ENCODE data around the gene RACK1.

Gene RACK1

GRCh38 chr5:181242031-181242451, 1.7 kb downstream of the RACK1 start:
- Histone ChIP-seq H3K4me1 (ENCODE audit: control insufficient read depth, insufficient read depth, low read length, poor library complexity, severe bottlenecking) (peaks cover 45% of the 10 kb centered on the region), H3K27me3 (replicated peaks; ENCODE audit: control insufficient read depth, insufficient read depth, low read length, poor library complexity, severe bottlenecking) (no peaks in the 10 kb centered on the region), H3K27ac (ENCODE audit: insufficient read depth, low read length, poor library complexity, severe bottlenecking) (peak overlapping the region; percentile 90), H3K36me3 (ENCODE audit: control insufficient read depth, insufficient read depth, low read length) (peaks cover 51% of the 10 kb centered on the region), H3K9me3 (ENCODE audit: control insufficient read depth, low read length) (no peaks in the 10 kb centered on the region), H3K4me3 (ENCODE audit: insufficient read depth, low read depth, low read length, poor library complexity, severe bottlenecking) (peak overlapping the region; percentile 86)
- DNase-seq, result no peak

GRCh38 chr5:181241393-181241975, 2.2 kb downstream of the RACK1 start:
- Histone ChIP-seq H3K27ac (ENCODE audit: insufficient read depth, low read length, poor library complexity, severe bottlenecking) (peak overlapping the region; percentile 90), H3K36me3 (ENCODE audit: control insufficient read depth, insufficient read depth, low read length) (peaks cover 56% of the 10 kb centered on the region), H3K4me1 (ENCODE audit: control insufficient read depth, insufficient read depth, low read length, poor library complexity, severe bottlenecking) (peaks cover 40% of the 10 kb centered on the region), H3K27me3 (replicated peaks; ENCODE audit: control insufficient read depth, insufficient read depth, low read length, poor library complexity, severe bottlenecking) (no peaks in the 10 kb centered on the region), H3K9me3 (ENCODE audit: control insufficient read depth, low read length) (no peaks in the 10 kb centered on the region), H3K4me3 (ENCODE audit: insufficient read depth, low read depth, low read length, poor library complexity, severe bottlenecking) (no peak overlapping the region)
- no peak for DNase-seq

- no peak overlapping the region for H3K27ac ChIP-seq (ENCODE audit: insufficient read depth, low read length, poor library complexity, severe bottlenecking)
- H3K4me3 ChIP-seq (ENCODE audit: insufficient read depth, low read depth, low read length, poor library complexity, severe bottlenecking), result no peak overlapping the region
- peaks cover 78% of the 10 kb centered on the region for H3K36me3 ChIP-seq (ENCODE audit: control insufficient read depth, insufficient read depth, low read length)
- no peaks in the 10 kb centered on the region for H3K9me3 ChIP-seq (ENCODE audit: control insufficient read depth, low read length)
- H3K4me1 ChIP-seq (ENCODE audit: control insufficient read depth, insufficient read depth, low read length, poor library complexity, severe bottlenecking), result peaks cover 23% of the 10 kb centered on the region
- no peaks in the 10 kb centered on the region for H3K27me3 ChIP-seq (replicated peaks; ENCODE audit: control insufficient read depth, insufficient read depth, low read length, poor library complexity, severe bottlenecking)
- no peak for DNase-seq
Observed at GRCh38 chr5:181239062-181239663, 4.5 kb downstream of the RACK1 start.

- H3K27me3 ChIP-seq (replicated peaks; ENCODE audit: control insufficient read depth, insufficient read depth, low read length, poor library complexity, severe bottlenecking), result no peaks in the 10 kb centered on the region
- no peaks in the 10 kb centered on the region for H3K9me3 ChIP-seq (ENCODE audit: control insufficient read depth, low read length)
- H3K36me3 ChIP-seq (ENCODE audit: control insufficient read depth, insufficient read depth, low read length), result peaks cover 82% of the 10 kb centered on the region
- H3K27ac ChIP-seq (ENCODE audit: insufficient read depth, low read length, poor library complexity, severe bottlenecking), result no peak overlapping the region
- DNase-seq, result no peak
- H3K4me3 ChIP-seq (ENCODE audit: insufficient read depth, low read depth, low read length, poor library complexity, severe bottlenecking), result no peak overlapping the region
- peaks cover 21% of the 10 kb centered on the region for H3K4me1 ChIP-seq (ENCODE audit: control insufficient read depth, insufficient read depth, low read length, poor library complexity, severe bottlenecking)
Observed at GRCh38 chr5:181237729-181238385, 5.8 kb downstream of the RACK1 start.

- peaks cover 13% of the 10 kb centered on the region for H3K4me1 ChIP-seq (ENCODE audit: control insufficient read depth, insufficient read depth, low read length, poor library complexity, severe bottlenecking)
- no peaks in the 10 kb centered on the region for H3K27me3 ChIP-seq (replicated peaks; ENCODE audit: control insufficient read depth, insufficient read depth, low read length, poor library complexity, severe bottlenecking)
- no peak overlapping the region for H3K27ac ChIP-seq (ENCODE audit: insufficient read depth, low read length, poor library complexity, severe bottlenecking)
- no peak for DNase-seq
- no peaks in the 10 kb centered on the region for H3K9me3 ChIP-seq (ENCODE audit: control insufficient read depth, low read length)
- H3K4me3 ChIP-seq (ENCODE audit: insufficient read depth, low read depth, low read length, poor library complexity, severe bottlenecking), result no peak overlapping the region
- H3K36me3 ChIP-seq (ENCODE audit: control insufficient read depth, insufficient read depth, low read length), result peaks cover 83% of the 10 kb centered on the region
Observed at GRCh38 chr5:181236954-181237641, 6.6 kb downstream of the RACK1 start.

GRCh38 chr5:181236471-181236870, 7.2 kb downstream of the RACK1 start:
- Histone ChIP-seq H3K4me1 (ENCODE audit: control insufficient read depth, insufficient read depth, low read length, poor library complexity, severe bottlenecking) (peaks cover 7% of the 10 kb centered on the region), H3K9me3 (ENCODE audit: control insufficient read depth, low read length) (no peaks in the 10 kb centered on the region), H3K27me3 (replicated peaks; ENCODE audit: control insufficient read depth, insufficient read depth, low read length, poor library complexity, severe bottlenecking) (no peaks in the 10 kb centered on the region), H3K36me3 (ENCODE audit: control insufficient read depth, insufficient read depth, low read length) (peaks cover 83% of the 10 kb centered on the region), H3K4me3 (ENCODE audit: insufficient read depth, low read depth, low read length, poor library complexity, severe bottlenecking) (no peak overlapping the region), H3K27ac (ENCODE audit: insufficient read depth, low read length, poor library complexity, severe bottlenecking) (no peak overlapping the region)
- DNase-seq, result no peak

- Histone ChIP-seq H3K27me3 (replicated peaks; ENCODE audit: control insufficient read depth, insufficient read depth, low read length, poor library complexity, severe bottlenecking) (no peaks in the 10 kb centered on the region), H3K27ac (ENCODE audit: insufficient read depth, low read length, poor library complexity, severe bottlenecking) (no peak overlapping the region)
- no peak for DNase-seq
Observed at GRCh38 chr5:181235689-181236366, 7.9 kb downstream of the RACK1 start.

GRCh38 chr5:181235323-181235688, 8.4 kb downstream of the RACK1 start:
- peaks cover 82% of the 10 kb centered on the region for H3K36me3 ChIP-seq (ENCODE audit: control insufficient read depth, insufficient read depth, low read length)
- H3K4me1 ChIP-seq (ENCODE audit: control insufficient read depth, insufficient read depth, low read length, poor library complexity, severe bottlenecking), result no peaks in the 10 kb centered on the region
- DNase-seq, result no peak
- H3K27ac ChIP-seq (ENCODE audit: insufficient read depth, low read length, poor library complexity, severe bottlenecking), result no peak overlapping the region
- H3K4me3 ChIP-seq (ENCODE audit: insufficient read depth, low read depth, low read length, poor library complexity, severe bottlenecking), result no peak overlapping the region
- no peaks in the 10 kb centered on the region for H3K27me3 ChIP-seq (replicated peaks; ENCODE audit: control insufficient read depth, insufficient read depth, low read length, poor library complexity, severe bottlenecking)
- H3K9me3 ChIP-seq (ENCODE audit: control insufficient read depth, low read length), result no peaks in the 10 kb centered on the region

More at GRCh38 chr5:181235689-181236366, 7.9 kb downstream of the RACK1 start:
- no peak overlapping the region for H3K4me3 ChIP-seq (ENCODE audit: insufficient read depth, low read depth, low read length, poor library complexity, severe bottlenecking)
- H3K36me3 ChIP-seq (ENCODE audit: control insufficient read depth, insufficient read depth, low read length), result peaks cover 83% of the 10 kb centered on the region
- H3K9me3 ChIP-seq (ENCODE audit: control insufficient read depth, low read length), result no peaks in the 10 kb centered on the region
- H3K4me1 ChIP-seq (ENCODE audit: control insufficient read depth, insufficient read depth, low read length, poor library complexity, severe bottlenecking), result peaks cover under 1% of the 10 kb centered on the region

- Histone ChIP-seq H3K4me1 (ENCODE audit: control insufficient read depth, insufficient read depth, low read length, poor library complexity, severe bottlenecking) (no peaks in the 10 kb centered on the region), H3K4me3 (ENCODE audit: insufficient read depth, low read depth, low read length, poor library complexity, severe bottlenecking) (no peak overlapping the region), H3K27me3 (replicated peaks; ENCODE audit: control insufficient read depth, insufficient read depth, low read length, poor library complexity, severe bottlenecking) (no peaks in the 10 kb centered on the region), H3K9me3 (ENCODE audit: control insufficient read depth, low read length) (no peaks in the 10 kb centered on the region), H3K27ac (ENCODE audit: insufficient read depth, low read length, poor library complexity, severe bottlenecking) (no peak overlapping the region), H3K36me3 (ENCODE audit: control insufficient read depth, insufficient read depth, low read length) (peaks cover 78% of the 10 kb centered on the region)
- DNase-seq, result no peak
Observed at GRCh38 chr5:181234455-181235306, 9.0 kb downstream of the RACK1 start.
